Measurements from ENCODE around the gene COG7. TPM values are rescaled to one million over a fixed set of nuclear protein-coding genes. Genes with fewer than 3 reads are reported as not detected.

Gene COG7
- polyA plus RNA-seq, 1 of the 3 experiments (the other 2 are of a cell fraction), result 33.0 TPM

- H3K4me2 ChIP-seq, result no peak overlapping the region
- CTCF ChIA-PET, result interaction anchor here (1.0 to 7.9 kb wide), 16 partner anchors 8 to 372 kb away, joined by 4 to 290 read pairs (median 16); partner anchors contain the start of genes COG7 and SCNN1G
Observed at GRCh38 chr16:23432176-23433128, 20.5 kb downstream of the COG7 start.

More at GRCh38 chr16:23432176-23433128, 20.5 kb downstream of the COG7 start:
- peak; percentile 22 for DNase-seq
- Histone ChIP-seq H3K27me3 (ENCODE audit: insufficient read depth) (no peaks in the 10 kb centered on the region), H2AFZ (ENCODE audit: low read depth) (no peak overlapping the region), H3K4me3 (ENCODE audit: low read depth in 2 of 2, low read length in 1 of 2) (no peak overlapping the region), H4K20me1 (ENCODE audit: insufficient read depth) (peaks cover 9% of the 10 kb centered on the region; the same call in 1 of the 2 replicates), H3F3A (replicated peaks; ENCODE audit: insufficient read depth) (peaks cover 5% of the 10 kb centered on the region), H3K9me2 (no peaks in the 10 kb centered on the region), H3K4me1 (ENCODE audit: control insufficient read depth in 1 of 2, insufficient read depth in 2 of 2, low read depth in 1 of 2, low read length in 1 of 2) (no peaks in the 10 kb centered on the region), H3K27ac (ENCODE audit: low read depth in 2 of 2, low read length in 1 of 2) (no peak overlapping the region), H3K9ac (no peak overlapping the region), H3K79me2 (ENCODE audit: insufficient read depth) (no peaks in the 10 kb centered on the region), H3K36me3 (replicated peaks in 1 of 2; ENCODE audit: control insufficient read depth in 1 of 2, insufficient read depth in 2 of 2, low read length in 1 of 2) (peaks cover 17 to 47% of the 10 kb centered on the region in 2 experiments), H3K9me3 (no peaks in the 10 kb centered on the region)
- TF ChIP-seq REST (IDR thresholded peaks at IDR 0.05; ENCODE audit: low read depth, low read length), result no peak
- TF ChIP-seq, protein P1, sequence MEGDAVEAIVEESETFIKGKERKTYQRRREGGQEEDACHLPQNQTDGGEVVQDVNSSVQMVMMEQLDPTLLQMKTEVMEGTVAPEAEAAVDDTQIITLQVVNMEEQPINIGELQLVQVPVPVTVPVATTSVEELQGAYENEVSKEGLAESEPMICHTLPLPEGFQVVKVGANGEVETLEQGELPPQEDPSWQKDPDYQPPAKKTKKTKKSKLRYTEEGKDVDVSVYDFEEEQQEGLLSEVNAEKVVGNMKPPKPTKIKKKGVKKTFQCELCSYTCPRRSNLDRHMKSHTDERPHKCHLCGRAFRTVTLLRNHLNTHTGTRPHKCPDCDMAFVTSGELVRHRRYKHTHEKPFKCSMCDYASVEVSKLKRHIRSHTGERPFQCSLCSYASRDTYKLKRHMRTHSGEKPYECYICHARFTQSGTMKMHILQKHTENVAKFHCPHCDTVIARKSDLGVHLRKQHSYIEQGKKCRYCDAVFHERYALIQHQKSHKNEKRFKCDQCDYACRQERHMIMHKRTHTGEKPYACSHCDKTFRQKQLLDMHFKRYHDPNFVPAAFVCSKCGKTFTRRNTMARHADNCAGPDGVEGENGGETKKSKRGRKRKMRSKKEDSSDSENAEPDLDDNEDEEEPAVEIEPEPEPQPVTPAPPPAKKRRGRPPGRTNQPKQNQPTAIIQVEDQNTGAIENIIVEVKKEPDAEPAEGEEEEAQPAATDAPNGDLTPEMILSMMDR (IDR thresholded peaks at IDR 0.05), result peak; percentile 54
- 92% methylated on average over 10 of the region's 10 CpGs for WGBS (ENCODE audit: low lambda C conversion rate)
- POLR2A ChIA-PET, result interaction anchor here (0.8 kb wide), 1 partner anchor 284 kb away, joined by 3 read pairs; no protein-coding TSS in a partner anchor
